Activated naive CD4-positive, alpha-beta T cell treated with anti-CD3 and anti-CD28 coated beads, Interleukin-2, amount 50 U/mL, for 24 hours (primary cell): ENCODE data around the gene SLC35F5.
"Not testable (repeated sequence)": the region's sequence is repeated elsewhere in the genome, so short reads cannot be mapped to it uniquely, and the experiment has no call there.

Experiments used
- H3K27ac Mint-ChIP-seq: one replicate; pipeline ENCODE4 v1.8.0; 2021; ENCODE audit warnings: mild to moderate bottlenecking, mixed read lengths
- H3K27me3 Mint-ChIP-seq: one replicate; pipeline ENCODE4 v1.8.0; 2021; ENCODE audit warnings: mixed read lengths
- H3K36me3 Mint-ChIP-seq: one replicate; pipeline ENCODE4 v1.8.0; 2021; ENCODE audit warnings: mixed read lengths
- H3K4me1 Mint-ChIP-seq: one replicate; pipeline ENCODE4 v1.8.0; 2021; ENCODE audit warnings: mixed read lengths
- H3K4me3 Mint-ChIP-seq: one replicate; pipeline ENCODE4 v1.8.0; 2021; ENCODE audit warnings: mild to moderate bottlenecking, mixed read lengths
- H3K9me3 Mint-ChIP-seq: one replicate; pipeline ENCODE4 v1.8.0; 2021; ENCODE audit warnings: mixed read lengths

SLC35F5 gene

DNA sequence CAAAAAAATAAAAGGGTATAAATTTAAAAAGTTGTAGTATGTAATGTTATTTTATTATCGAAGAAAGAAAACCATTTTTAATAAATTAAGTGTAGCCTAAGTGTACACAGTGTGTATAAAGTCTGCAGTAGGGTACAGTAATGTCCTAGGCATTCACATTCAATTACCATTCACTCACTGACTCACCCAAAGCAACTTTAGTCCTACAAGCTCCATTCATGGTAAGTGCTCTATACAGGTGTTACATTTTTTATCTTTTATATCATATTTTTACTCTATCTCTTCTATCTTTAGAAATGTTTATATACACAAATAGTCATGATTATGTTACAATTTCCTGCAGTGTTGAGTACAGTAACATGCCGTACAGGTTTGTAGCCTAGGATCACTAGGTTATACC is 69.9 kb downstream of the SLC35F5 start:
- Mint-ChIP-seq H3K4me3 (no peak overlapping the region), H3K36me3 (no peaks in the 10 kb centered on the region), H3K4me1 (peaks cover 3% of the 10 kb centered on the region), H3K9me3 (no peaks in the 10 kb centered on the region), H3K27me3 (no peaks in the 10 kb centered on the region), H3K27ac (no peak overlapping the region)

GRCh38 chr2:113685471-113685870 is 71.0 kb downstream of the SLC35F5 start:
- H3K27me3 Mint-ChIP-seq: no peaks in the 10 kb centered on the region
- H3K9me3 Mint-ChIP-seq: no peaks in the 10 kb centered on the region
- no peak overlapping the region for H3K27ac Mint-ChIP-seq
- H3K4me3 Mint-ChIP-seq: no peak overlapping the region
- H3K4me1 Mint-ChIP-seq: no peaks in the 10 kb centered on the region
- no peaks in the 10 kb centered on the region for H3K36me3 Mint-ChIP-seq

DNA sequence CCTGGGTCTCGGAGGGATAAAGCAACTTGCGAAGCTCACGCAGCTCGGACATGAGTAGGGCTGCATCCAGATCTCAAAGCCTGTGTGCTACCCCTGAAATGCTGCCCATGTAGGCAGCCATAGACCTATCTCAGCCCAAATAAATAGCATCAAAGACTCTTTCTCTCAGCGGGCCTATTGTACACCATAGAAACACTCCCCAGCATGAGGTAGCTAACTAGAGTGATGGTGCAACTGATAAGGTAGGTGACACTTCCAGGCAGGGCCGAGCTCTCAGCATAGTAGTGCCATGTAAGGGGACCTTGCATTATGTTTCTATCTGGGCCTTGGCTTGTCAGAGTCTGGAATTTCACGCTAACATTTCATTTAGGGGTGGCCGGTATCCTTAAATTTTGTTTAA is 77.0 kb downstream of the SLC35F5 start:
- Mint-ChIP-seq H3K27ac (no peak overlapping the region), H3K4me1 (no peaks in the 10 kb centered on the region), H3K27me3 (no peaks in the 10 kb centered on the region), H3K9me3 (no peaks in the 10 kb centered on the region), H3K4me3 (no peak overlapping the region), H3K36me3 (no peaks in the 10 kb centered on the region)

DNA sequence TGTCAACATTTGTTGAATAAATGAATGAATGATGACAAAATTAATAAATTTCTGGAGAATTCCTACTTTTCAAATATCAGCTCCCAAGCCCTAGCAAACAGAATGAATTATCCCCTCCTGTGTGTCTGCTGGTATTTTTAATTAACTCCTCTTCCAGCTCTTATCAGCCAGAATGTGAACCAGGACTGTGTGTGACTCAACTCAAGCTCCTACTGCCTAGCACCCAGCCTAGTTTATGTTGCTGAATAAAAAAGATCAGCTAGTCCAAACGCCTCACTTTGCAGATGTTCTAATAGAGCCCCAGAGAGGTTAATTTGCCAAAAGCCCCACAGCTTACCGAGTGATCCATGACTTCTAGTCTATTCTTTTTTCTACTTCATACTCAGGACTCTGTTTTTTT is 79.1 kb downstream of the SLC35F5 start:
- no peaks in the 10 kb centered on the region for H3K27me3 Mint-ChIP-seq
- no peak overlapping the region for H3K4me3 Mint-ChIP-seq
- no peaks in the 10 kb centered on the region for H3K4me1 Mint-ChIP-seq
- H3K9me3 Mint-ChIP-seq: no peaks in the 10 kb centered on the region
- no peaks in the 10 kb centered on the region for H3K36me3 Mint-ChIP-seq
- H3K27ac Mint-ChIP-seq: no peak overlapping the region

DNA sequence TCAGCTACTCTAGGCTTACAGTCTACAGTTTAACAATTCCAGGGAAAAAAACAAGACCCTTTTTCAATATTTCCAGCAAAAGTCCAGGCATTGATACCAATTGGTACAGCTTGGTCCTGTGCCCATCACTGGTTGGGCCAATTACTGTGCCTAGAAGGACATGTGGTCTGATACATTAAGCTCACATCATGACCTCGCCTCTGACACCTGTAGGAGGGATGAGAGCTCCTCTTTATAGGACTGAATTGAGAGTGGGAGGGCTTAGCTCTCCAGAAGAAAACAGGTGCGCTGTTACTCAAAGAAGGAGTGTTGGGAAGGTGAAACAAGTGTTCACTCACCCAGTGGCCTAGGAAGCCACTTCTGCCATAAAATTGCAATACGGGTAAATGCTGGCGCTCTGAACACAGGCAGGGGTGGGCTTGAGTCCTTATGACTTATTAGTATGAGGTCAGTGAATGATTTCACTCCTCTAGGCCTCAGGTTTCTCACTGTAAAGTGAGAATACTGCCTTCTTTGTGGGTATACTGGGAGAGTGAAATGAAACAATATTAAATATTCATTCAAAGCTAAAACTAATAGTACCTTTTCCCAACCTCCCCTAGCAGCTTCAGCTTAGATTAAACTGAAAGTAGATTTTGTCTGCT is 79.7 kb downstream of the SLC35F5 start:
- Mint-ChIP-seq H3K27me3 (no peaks in the 10 kb centered on the region), H3K36me3 (no peaks in the 10 kb centered on the region), H3K27ac (no peak overlapping the region), H3K9me3 (no peaks in the 10 kb centered on the region), H3K4me3 (no peak overlapping the region), H3K4me1 (no peaks in the 10 kb centered on the region)

DNA sequence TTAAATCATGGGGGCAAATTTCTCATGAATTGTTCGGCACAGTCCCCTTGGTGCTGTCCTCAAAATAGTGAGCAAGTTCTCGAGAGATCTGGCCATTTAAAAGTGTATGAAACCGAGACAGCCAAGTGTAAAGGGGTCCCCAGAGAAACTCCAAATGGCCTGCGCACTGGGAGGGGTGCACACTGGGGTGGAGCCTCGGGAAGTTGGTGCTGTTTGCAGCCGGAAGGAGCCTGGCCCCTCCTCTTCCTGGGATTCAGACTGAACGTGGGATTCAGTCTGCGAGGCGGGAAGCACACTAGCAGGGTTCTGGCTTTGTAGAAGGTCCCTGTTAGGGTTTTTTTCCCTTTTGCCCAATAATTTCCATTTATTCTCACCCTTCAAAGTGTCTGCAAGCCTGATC is 80.6 kb downstream of the SLC35F5 start:
- Mint-ChIP-seq H3K27me3 (no peaks in the 10 kb centered on the region), H3K27ac (no peak overlapping the region), H3K4me1 (no peaks in the 10 kb centered on the region), H3K36me3 (no peaks in the 10 kb centered on the region), H3K9me3 (no peaks in the 10 kb centered on the region), H3K4me3 (no peak overlapping the region)

GRCh38 chr2:113672326-113672932 is 84.0 kb downstream of the SLC35F5 start:
- Mint-ChIP-seq H3K27ac (no peak overlapping the region), H3K9me3 (no peaks in the 10 kb centered on the region), H3K4me1 (no peaks in the 10 kb centered on the region), H3K4me3 (no peak overlapping the region), H3K36me3 (no peaks in the 10 kb centered on the region), H3K27me3 (no peaks in the 10 kb centered on the region)

DNA sequence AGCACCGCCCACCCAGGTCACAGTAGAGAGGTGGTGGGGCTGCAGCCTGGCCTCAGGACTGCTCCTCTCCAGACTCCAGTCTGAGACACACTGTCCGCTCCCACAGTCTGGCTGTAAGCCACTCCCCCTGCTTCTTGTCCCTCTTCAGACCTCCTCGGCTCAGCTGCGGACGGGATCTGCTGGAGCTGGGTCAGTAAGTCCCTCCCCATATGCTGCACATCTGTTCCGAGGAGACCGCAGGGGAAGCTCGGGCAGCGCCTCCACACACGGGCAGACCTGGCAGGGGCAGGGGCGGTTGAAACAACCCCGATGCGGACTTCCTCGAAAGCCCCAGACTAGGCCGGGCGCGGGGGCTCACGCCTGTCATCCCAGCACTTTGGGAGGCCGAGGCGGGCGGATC is 87.4 kb downstream of the SLC35F5 start:
- H3K9me3 Mint-ChIP-seq, H3K36me3 Mint-ChIP-seq, H3K27me3 Mint-ChIP-seq, H3K4me3 Mint-ChIP-seq, H3K4me1 Mint-ChIP-seq, H3K27ac Mint-ChIP-seq: not testable (repeated sequence)

DNA sequence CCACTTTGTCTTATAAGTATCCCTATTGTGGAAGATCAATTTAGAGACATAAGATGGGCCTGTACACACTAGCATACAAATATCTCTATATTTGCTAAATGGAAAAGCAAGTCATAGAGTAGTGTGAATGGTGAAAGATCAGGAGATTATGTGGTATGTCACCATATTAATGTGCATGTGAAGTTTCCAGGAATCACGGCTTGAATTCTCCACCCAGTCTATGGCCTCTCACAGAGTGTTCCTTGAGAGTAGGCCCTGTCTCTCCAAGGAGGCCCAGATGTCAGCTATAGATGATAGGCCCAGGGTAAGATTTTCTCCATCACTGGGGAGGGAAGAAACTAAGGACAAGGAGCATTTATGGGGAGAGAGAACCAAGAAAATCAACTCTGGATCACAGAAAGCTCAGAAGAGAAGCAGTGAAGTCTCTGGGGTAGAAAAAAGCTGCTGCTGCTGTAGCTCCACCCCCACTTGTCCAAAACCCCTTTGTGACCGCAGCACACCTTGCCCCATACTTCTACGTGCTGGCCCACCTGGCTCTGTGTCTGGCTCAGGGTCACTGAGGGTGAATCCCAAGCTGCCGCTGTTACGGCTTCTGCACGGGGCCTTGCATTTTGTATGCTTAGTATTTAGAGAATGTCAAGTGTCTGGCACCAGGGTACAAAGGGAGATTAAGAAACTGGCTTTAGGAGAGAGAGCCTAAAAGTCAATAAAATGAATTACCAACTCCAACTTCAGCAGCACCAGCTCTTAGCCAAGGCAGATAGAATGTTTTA is 91.5 kb downstream of the SLC35F5 start:
- H3K36me3 Mint-ChIP-seq, H3K9me3 Mint-ChIP-seq, H3K4me3 Mint-ChIP-seq, H3K27me3 Mint-ChIP-seq, H3K27ac Mint-ChIP-seq, H3K4me1 Mint-ChIP-seq: not testable (repeated sequence)

DNA sequence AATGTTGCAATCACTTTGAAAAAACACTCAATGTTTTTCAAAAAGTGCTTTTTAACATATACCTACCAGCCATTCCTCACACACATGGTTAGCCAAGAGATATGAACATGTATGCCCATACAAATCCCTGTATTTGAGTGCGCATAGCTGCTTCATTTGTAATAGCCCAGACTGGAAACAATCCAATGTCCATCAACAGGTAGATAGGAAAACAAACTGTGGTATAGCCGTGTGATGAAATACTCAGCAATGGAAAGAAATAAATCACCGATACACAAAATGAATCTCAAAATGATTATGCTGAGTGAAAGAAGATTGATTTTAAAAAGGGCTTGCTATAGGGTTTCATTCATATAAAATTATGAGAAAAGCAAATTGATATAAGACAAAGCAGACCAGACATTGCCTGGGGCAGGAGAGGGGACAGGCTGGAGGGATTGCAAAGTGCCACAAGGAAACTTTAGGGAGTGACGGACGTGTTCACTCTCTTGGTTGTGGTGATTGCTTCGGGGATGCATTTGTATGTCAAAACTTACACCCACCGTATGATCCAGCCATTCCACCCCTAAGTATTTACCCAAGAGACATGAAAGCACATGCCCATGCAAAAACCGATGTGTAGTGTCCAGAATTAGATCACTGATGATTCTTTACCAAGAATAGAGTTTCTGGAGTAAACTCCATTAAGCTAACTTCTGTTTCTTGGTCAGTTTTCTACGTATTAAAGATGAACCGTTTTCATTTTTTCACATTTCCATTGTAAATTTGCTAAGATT is 93.0 kb downstream of the SLC35F5 start:
- not testable (repeated sequence) for H3K27ac Mint-ChIP-seq

More for the DNA sequence above, 93.0 kb downstream of the SLC35F5 start:
- H3K27me3 Mint-ChIP-seq, H3K4me3 Mint-ChIP-seq, H3K4me1 Mint-ChIP-seq, H3K36me3 Mint-ChIP-seq, H3K9me3 Mint-ChIP-seq: not testable (repeated sequence)
